Heart left ventricle (tissue), 16 donors: ENCODE measurements around the gene CEMIP2. TPM values are rescaled to one million over a fixed set of nuclear protein-coding genes. Genes with fewer than 3 reads are reported as not detected.

Experiments
- ATAC-seq, 4 donors: fragments of 200-7000 bp; cut with Tn5 transposase; one replicate each; pipeline ENCODE4 v1.9.1; 2020 to 2022; ENCODE audit warnings: moderate library complexity in 4 of 4, mild to moderate bottlenecking in 3 of 4, moderate number of reproducible peaks in 1 of 4
- DNase-seq, 5 donors: peaks; one replicate each; pipeline ENCODE4 v3.0.0-alpha.2; 2020
- H3K27ac ChIP-seq, 12 donors: fragments of 200-600 bp; sonication (generic) in 4 of 12; one replicate each; pipeline versions ENCODE4 v1.5.0 to v1.8.0; 2016 to 2022; ENCODE audit warnings: mild to moderate bottlenecking in 2 of 12
- H3K27me3 ChIP-seq, 9 donors: fragments of 200-600 bp; sonication (generic) in 2 of 9; one replicate each; pipeline versions ENCODE4 v1.5.1 to v1.8.0; 2016 to 2022; ENCODE audit warnings: mild to moderate bottlenecking in 3 of 9
- H3K36me3 ChIP-seq, 9 donors: fragments of 200-600 bp; sonication (generic) in 2 of 9; one replicate each; pipeline versions ENCODE4 v1.5.0 to v1.8.0; 2018 to 2022; ENCODE audit warnings: mild to moderate bottlenecking in 2 of 9
- H3K4me1 ChIP-seq, 12 donors: fragments of 200-600 bp; sonication (generic) in 4 of 12; one replicate each; pipeline versions ENCODE4 v1.5.0 to v1.8.0; 2016 to 2022; ENCODE audit warnings: mild to moderate bottlenecking in 3 of 12
- H3K4me3 ChIP-seq, 12 donors: fragments of 200-600 bp; sonication (generic) in 4 of 12; one replicate each; pipeline versions ENCODE4 v1.5.0 to v1.8.0; 2017 to 2022; ENCODE audit warnings: mild to moderate bottlenecking in 9 of 12, moderate library complexity in 4 of 12
- H3K9me3 ChIP-seq, 12 donors: fragments of 200-600 bp; sonication (generic) in 4 of 12; one replicate each; pipeline versions ENCODE4 v1.5.0 to v1.8.0; 2016 to 2022; ENCODE audit warnings: mild to moderate bottlenecking in 1 of 12
- CTCF ChIP-seq, 12 donors: fragments of 200-600 bp; sonication (generic) in 4 of 12; IDR thresholded peaks; one replicate each; pipeline versions ENCODE4 v1.5.0 to v1.8.0; 2018 to 2022; ENCODE audit warnings: antibody characterized with exemption in 12 of 12, mild to moderate bottlenecking in 5 of 12
- POLR2A ChIP-seq, 2 donors: fragments of 450-650 bp; IDR thresholded peaks; one replicate each; pipeline ENCODE4 v1.6.1; 2017; ENCODE audit warnings: antibody characterized with exemption in 2 of 2, mild to moderate bottlenecking in 2 of 2, moderate library complexity in 2 of 2
- WGBS, 4 donors: extraction: QIAGEN DNeasy Blood & Tissue Kit in 2 of 4; methylation state at CpG; one replicate each; pipeline versions ENCODE4 v1.1.5 to v1.1.7; 2013 to 2018; 5-methylcytosine and 5-hydroxymethylcytosine counted together
- intact Hi-C, 10 donors: fragments of 100-400 bp; cut with DNase I; formaldehyde crosslinking; loops; one replicate each; pipeline versions ENCODE4 v1.11.1 to v1.14.2; 2022
- polyA plus RNA-seq, 2 donors: library from polyadenylated mRNA; stranded (reverse); fragments of 200-250 nt; gene quantifications; one replicate each; pipeline ENCODE4 v1.2.3, GENCODE V29; 2013
- total RNA-seq, 9 donors: library from RNA; depleted of rRNA in 2 of 9; stranded (reverse); fragments of >200 nt in 2 of 9; fragmentation: NEBNext Ultra II Directional in 3 of 9; extraction: Animal tissue kit (Norgen Biotek cat#: 25700) in 3 of 9; gene quantifications; one replicate each; pipeline versions ENCODE4 v1.1.0 to v1.2.4, GENCODE V29; 2016 to 2023
- donor health status: ischemic (EF 13 %, LVEDD 7.1; RV severe dilation, severe dysfunction).
- donor health status: healthy with polysubstance abuse.
- donor health status: DM: no; HTN: yes; CAD: no.
- donor health status: DM: no; HTN: no; CAD: no.
- donor health status: ischemic (EF 25% LVEDD 6.9; RV normal size, moderate dysfunction).
- donor health status: ischemic (EF 25% LVEDD 5.7; RV mildly dilated, moderate dysfunction).
- donor health status: healthy.
- donor health status: DM: yes; HTN: yes; CAD: no.
- donor health status: ischemic (EF 35%, LVEDD 5.7; RV mildly dilated, moderate dysfunction).
- donor health status: nonischemic (EF 11% LVEDD 7.7; RV severe dilation, severe dysfunction).
- donor health status: DM: yes; HTN: yes; CAD: no.
- donor health status: PGD.
- donor health status: ischemic (EF 29% LVEDD 5.4; RV normal size, mild dysfunction).
- donor health status: nonischemic (EF 23%, LVEDD 6.1; RV moderate dilation, normal function).

Gene CEMIP2
- total and polyA plus RNA-seq, 11 donors: 5.8 to 49.3 (median 7.4) TPM

- ATAC-seq (no peak), DNase-seq (no peak)
- Histone ChIP-seq H3K36me3 (no peaks in the 10 kb centered on the region), H3K27me3 (no peaks in the 10 kb centered on the region), H3K4me1 (peaks cover 0 to 5% (median 0%) of the 10 kb centered on the region in 12 donors), H3K4me3 (no peak overlapping the region), H3K27ac (no peak overlapping the region), H3K9me3 (no peaks in the 10 kb centered on the region)
- intact Hi-C loops: no loop called here
- no peak for TF ChIP-seq POLR2A (IDR thresholded peaks at IDR 0.05)
- TF ChIP-seq CTCF (IDR thresholded peaks at IDR 0.05): no peak
- WGBS, 4 donors: 88 to 97% (median 93%) methylated on average over 1 of the region's 1 CpG
Observed at GRCh38 chr9:71656496-71656895, 111.8 kb downstream of the CEMIP2 start.

GRCh38 chr9:71655778-71656177, 112.5 kb downstream of the CEMIP2 start:
- 72 to 92% (median 83%) methylated on average over 1 of the region's 1 CpG for WGBS, 4 donors
- no peak for ATAC-seq
- H3K9me3 ChIP-seq: no peaks in the 10 kb centered on the region
- H3K27ac ChIP-seq: no peak overlapping the region
- peaks cover 0 to 5% (median 0%) of the 10 kb centered on the region in 12 donors for H3K4me1 ChIP-seq
- intact Hi-C loops: no loop called here
- TF ChIP-seq POLR2A (IDR thresholded peaks at IDR 0.05): no peak
- H3K27me3 ChIP-seq: no peaks in the 10 kb centered on the region
- H3K4me3 ChIP-seq: no peak overlapping the region
- H3K36me3 ChIP-seq: no peaks in the 10 kb centered on the region
- DNase-seq: no peak

- no peak overlapping the region for H3K4me3 ChIP-seq
- H3K27me3 ChIP-seq: no peaks in the 10 kb centered on the region
- TF ChIP-seq POLR2A (IDR thresholded peaks at IDR 0.05) (no peak), CTCF (IDR thresholded peaks at IDR 0.05) (no peak)
- no peak overlapping the region for H3K27ac ChIP-seq
- peaks cover 0 to 4% (median 0%) of the 10 kb centered on the region in 12 donors for H3K4me1 ChIP-seq
- intact Hi-C loops: no loop called here
- DNase-seq (no peak), ATAC-seq (no peak)
- 65 to 74% (median 67%) methylated on average over 6 of the region's 6 CpGs for WGBS, 4 donors
- no peaks in the 10 kb centered on the region for H3K36me3 ChIP-seq
- no peaks in the 10 kb centered on the region for H3K9me3 ChIP-seq
Observed at GRCh38 chr9:71655141-71655540, 113.2 kb downstream of the CEMIP2 start.

- intact Hi-C loops: no loop called here
- TF ChIP-seq POLR2A (IDR thresholded peaks at IDR 0.05) (no peak), CTCF (IDR thresholded peaks at IDR 0.05) (no peak)
- DNase-seq (no peak), ATAC-seq (no peak)
- no peaks in the 10 kb centered on the region for H3K36me3 ChIP-seq
- H3K27me3 ChIP-seq: no peaks in the 10 kb centered on the region
- H3K27ac ChIP-seq: no peak overlapping the region
- no peak overlapping the region for H3K4me3 ChIP-seq
- peaks cover 0 to 13% (median 4%) of the 10 kb centered on the region in 12 donors for H3K4me1 ChIP-seq
- H3K9me3 ChIP-seq: no peaks in the 10 kb centered on the region
Observed at GRCh38 chr9:71652480-71652879, 115.8 kb downstream of the CEMIP2 start.

GRCh38 chr9:71648453-71648852, 119.9 kb downstream of the CEMIP2 start:
- Histone ChIP-seq H3K4me1 (peaks cover 0 to 50% (median 11%) of the 10 kb centered on the region in 12 donors), H3K9me3 (no peaks in the 10 kb centered on the region), H3K4me3 (no peak overlapping the region), H3K27me3 (no peaks in the 10 kb centered on the region), H3K27ac (peak overlapping the region in 1 of 12 donors; percentile 88), H3K36me3 (no peaks in the 10 kb centered on the region)
- ATAC-seq (no peak), DNase-seq (no peak)
- TF ChIP-seq POLR2A (IDR thresholded peaks at IDR 0.05) (no peak), CTCF (IDR thresholded peaks at IDR 0.05) (no peak)
- 48 to 83% (median 73%) methylated on average over 1 of the region's 1 CpG for WGBS, 4 donors
- intact Hi-C loops: loop anchor here in 1 of 10 donors (10.0 kb wide), 1 partner anchor 56 kb away; no protein-coding TSS in a partner anchor
